ENCODE data around the gene DPEP3. TPM values are rescaled to one million over a fixed set of nuclear protein-coding genes. Genes with fewer than 3 reads are reported as not detected.
A peak's percentile ranks its signal among the peaks of the same experiment; 100 is the strongest.

Gene DPEP3
- polyA plus RNA-seq, 1 donor, result 0.09 TPM

DNA sequence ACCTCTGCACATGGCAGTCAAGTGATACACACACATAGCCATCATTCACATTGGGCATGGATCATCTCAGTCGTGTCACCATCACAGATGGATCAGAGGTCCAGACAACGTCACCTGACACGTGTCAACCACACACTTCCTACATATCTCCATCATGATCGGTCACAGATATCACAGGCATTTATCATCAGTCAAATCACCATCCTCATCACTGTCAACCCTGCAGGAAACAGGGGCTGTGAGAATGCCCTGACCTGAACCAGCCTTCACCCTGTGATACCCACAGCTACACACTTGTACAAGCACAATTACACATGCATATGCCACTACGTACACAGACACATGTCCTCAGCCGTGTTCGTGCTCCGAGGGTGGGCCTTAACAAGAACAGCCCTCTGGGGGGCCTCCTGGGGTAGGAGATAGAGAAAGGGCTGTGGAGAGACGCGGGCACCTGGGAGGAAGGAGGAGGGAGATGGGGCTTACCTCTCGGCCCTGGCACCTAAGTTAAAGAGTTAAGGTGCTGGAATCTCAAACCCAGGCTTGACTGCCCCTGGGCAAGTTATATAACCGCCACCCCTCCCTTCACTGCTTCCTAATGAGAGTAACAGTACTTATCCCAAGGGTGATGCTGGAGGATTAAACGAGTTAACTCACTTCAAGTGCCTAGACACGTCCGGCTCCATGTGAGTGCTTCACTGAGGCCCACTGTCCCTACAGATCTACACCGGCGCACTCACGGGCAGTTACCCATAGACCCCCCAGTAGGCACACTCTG, 12.9 kb downstream of the DPEP3 start:
- DNase-seq, result no peak
- Histone ChIP-seq H3K4me3 (ENCODE audit: low read length) (peak overlapping the region; percentile 78), H3K27me3 (ENCODE audit: control insufficient read depth, insufficient read depth, low read length) (no peaks in the 10 kb centered on the region), H3K27ac (ENCODE audit: low read length) (no peak overlapping the region), H3K9me3 (ENCODE audit: control insufficient read depth, low read depth, low read length) (no peaks in the 10 kb centered on the region), H3K4me1 (ENCODE audit: control insufficient read depth, insufficient read depth, low read length) (peaks cover 9% of the 10 kb centered on the region), H3K36me3 (ENCODE audit: control insufficient read depth, insufficient read depth, low read length) (peaks cover 6% of the 10 kb centered on the region)
- 53% methylated on average over 3 of the region's 18 CpGs for WGBS (ENCODE audit: insufficient coverage, low lambda C conversion rate)

- Histone ChIP-seq H3K27me3 (ENCODE audit: control insufficient read depth, insufficient read depth, low read length) (no peaks in the 10 kb centered on the region), H3K9me3 (ENCODE audit: control insufficient read depth, low read depth, low read length) (no peaks in the 10 kb centered on the region), H3K36me3 (ENCODE audit: control insufficient read depth, insufficient read depth, low read length) (peaks cover 13% of the 10 kb centered on the region), H3K27ac (ENCODE audit: low read length) (no peak overlapping the region), H3K4me1 (ENCODE audit: control insufficient read depth, insufficient read depth, low read length) (peaks cover 9% of the 10 kb centered on the region), H3K4me3 (ENCODE audit: low read length) (peak overlapping the region; percentile 78)
- no peak for DNase-seq
- WGBS (ENCODE audit: insufficient coverage, low lambda C conversion rate), result no CpG with 5 or more reads among the region's 3 CpGs
Measured at GRCh38 chr16:67966549-67967182, 13.6 kb downstream of the DPEP3 start.

DNA sequence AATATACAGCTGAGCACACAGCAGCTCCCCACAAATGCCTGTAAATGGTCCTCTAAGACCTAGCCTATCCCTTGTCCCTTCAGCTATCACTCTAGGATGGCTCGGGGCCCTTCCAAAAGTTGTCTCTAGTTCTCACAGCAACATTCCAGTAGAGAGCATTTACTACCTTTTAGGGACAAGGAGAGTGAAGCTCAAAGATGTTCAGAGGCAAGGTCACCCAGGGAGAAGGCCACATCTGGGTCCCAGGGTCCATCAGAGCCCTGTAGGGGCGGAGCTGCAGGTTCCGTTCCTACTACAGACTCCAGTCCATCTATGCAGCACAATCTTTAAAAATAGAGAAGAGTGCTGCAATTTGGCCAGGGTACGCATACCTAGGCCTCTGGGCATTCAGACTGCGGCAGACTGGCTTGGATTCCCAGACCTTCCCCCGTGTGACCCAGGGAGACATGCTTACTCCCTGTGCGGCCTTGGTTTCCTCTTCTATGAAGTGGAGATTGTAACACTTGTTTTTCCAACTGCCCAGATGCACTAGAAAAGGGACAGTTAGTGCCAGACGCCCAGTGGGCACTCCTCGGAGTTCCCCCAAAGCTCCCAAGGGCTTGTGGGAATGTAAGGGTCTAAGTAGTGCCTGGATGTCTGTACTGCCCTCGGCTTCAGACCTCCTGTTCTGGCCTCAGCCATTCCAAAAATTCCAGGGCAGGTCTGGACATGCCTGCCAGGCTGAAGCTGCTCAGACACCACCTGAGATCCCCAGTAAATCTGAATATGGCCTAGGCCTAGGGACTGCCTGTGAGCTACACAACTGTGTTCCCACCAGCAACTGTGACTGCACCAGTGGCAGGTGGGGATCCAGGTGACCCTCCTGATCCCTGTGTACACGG, 14.4 kb downstream of the DPEP3 start:
- H3K27me3 ChIP-seq (ENCODE audit: control insufficient read depth, insufficient read depth, low read length), result no peaks in the 10 kb centered on the region
- DNase-seq, result no peak
- H3K4me1 ChIP-seq (ENCODE audit: control insufficient read depth, insufficient read depth, low read length), result peaks cover 9% of the 10 kb centered on the region
- H3K9me3 ChIP-seq (ENCODE audit: control insufficient read depth, low read depth, low read length), result no peaks in the 10 kb centered on the region
- no peak overlapping the region for H3K27ac ChIP-seq (ENCODE audit: low read length)
- H3K36me3 ChIP-seq (ENCODE audit: control insufficient read depth, insufficient read depth, low read length), result peaks cover 21% of the 10 kb centered on the region
- no peak overlapping the region for H3K4me3 ChIP-seq (ENCODE audit: low read length)
- no CpG with 5 or more reads among the region's 11 CpGs for WGBS (ENCODE audit: insufficient coverage, low lambda C conversion rate)

- WGBS (ENCODE audit: insufficient coverage, low lambda C conversion rate), result no CpG with 5 or more reads among the region's 6 CpGs
- DNase-seq, result no peak
- Histone ChIP-seq H3K27me3 (ENCODE audit: control insufficient read depth, insufficient read depth, low read length) (no peaks in the 10 kb centered on the region), H3K9me3 (ENCODE audit: control insufficient read depth, low read depth, low read length) (no peaks in the 10 kb centered on the region), H3K27ac (ENCODE audit: low read length) (no peak overlapping the region), H3K36me3 (ENCODE audit: control insufficient read depth, insufficient read depth, low read length) (peaks cover 32% of the 10 kb centered on the region), H3K4me3 (ENCODE audit: low read length) (no peak overlapping the region), H3K4me1 (ENCODE audit: control insufficient read depth, insufficient read depth, low read length) (peaks cover 9% of the 10 kb centered on the region)
Measured at GRCh38 chr16:67964477-67965131, 15.7 kb downstream of the DPEP3 start.

- Histone ChIP-seq H3K4me3 (ENCODE audit: low read length) (peak overlapping the region; percentile 37), H3K27me3 (ENCODE audit: control insufficient read depth, insufficient read depth, low read length) (no peaks in the 10 kb centered on the region), H3K9me3 (ENCODE audit: control insufficient read depth, low read depth, low read length) (no peaks in the 10 kb centered on the region), H3K36me3 (ENCODE audit: control insufficient read depth, insufficient read depth, low read length) (peaks cover 40% of the 10 kb centered on the region), H3K4me1 (ENCODE audit: control insufficient read depth, insufficient read depth, low read length) (peaks cover 9% of the 10 kb centered on the region), H3K27ac (ENCODE audit: low read length) (no peak overlapping the region)
- DNase-seq, result peak; percentile 41 to 75
- no CpG with 5 or more reads among the region's 32 CpGs for WGBS (ENCODE audit: insufficient coverage, low lambda C conversion rate)
Measured at GRCh38 chr16:67963662-67964321, 16.5 kb downstream of the DPEP3 start.

DNA sequence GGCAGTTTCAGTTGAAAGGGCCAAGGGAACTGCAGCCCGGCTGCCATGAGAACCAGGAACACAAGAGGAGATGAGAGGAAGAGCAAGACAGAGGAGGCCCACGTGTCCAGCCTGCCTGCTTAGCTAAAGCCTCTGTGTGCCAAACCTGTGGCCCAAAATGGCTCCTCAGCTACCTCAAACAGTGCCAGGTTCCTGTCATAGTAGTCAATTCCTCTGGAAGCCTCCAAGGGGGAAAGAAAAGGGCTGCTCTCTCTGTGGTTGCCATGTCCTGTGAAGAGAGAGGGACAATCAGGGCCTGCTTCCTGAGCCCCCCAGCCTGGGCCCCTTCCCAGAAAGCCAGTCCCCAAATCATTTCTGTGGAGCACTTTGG, 17.0 kb downstream of the DPEP3 start:
- Histone ChIP-seq H3K27ac (ENCODE audit: low read length) (no peak overlapping the region), H3K4me1 (ENCODE audit: control insufficient read depth, insufficient read depth, low read length) (peaks cover 9% of the 10 kb centered on the region), H3K9me3 (ENCODE audit: control insufficient read depth, low read depth, low read length) (no peaks in the 10 kb centered on the region), H3K36me3 (ENCODE audit: control insufficient read depth, insufficient read depth, low read length) (peaks cover 45% of the 10 kb centered on the region), H3K4me3 (ENCODE audit: low read length) (peak overlapping the region; percentile 37), H3K27me3 (ENCODE audit: control insufficient read depth, insufficient read depth, low read length) (no peaks in the 10 kb centered on the region)
- DNase-seq, result no peak
- no CpG with 5 or more reads among the region's 2 CpGs for WGBS (ENCODE audit: insufficient coverage, low lambda C conversion rate)

DNA sequence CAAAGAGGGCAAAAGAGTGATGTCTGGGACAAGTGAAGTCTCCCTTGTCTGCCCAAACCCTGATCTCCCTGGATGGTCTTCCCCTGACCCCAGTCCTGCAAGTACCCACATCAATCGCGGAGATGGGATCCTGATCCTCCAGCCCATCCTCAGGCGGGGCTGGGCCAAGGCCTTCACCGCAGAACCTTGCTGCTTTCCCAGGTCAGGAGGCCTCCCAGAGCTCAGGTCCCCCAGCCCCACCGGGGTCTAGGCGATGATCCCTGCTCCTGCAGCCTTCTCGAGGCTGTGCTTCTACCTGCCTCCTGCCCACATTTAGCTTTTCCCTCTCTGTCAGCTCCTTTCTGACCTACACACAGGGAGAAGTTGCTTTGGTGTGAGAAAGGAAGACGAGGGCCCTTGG, 18.2 kb downstream of the DPEP3 start:
- no peaks in the 10 kb centered on the region for H3K9me3 ChIP-seq (ENCODE audit: control insufficient read depth, low read depth, low read length)
- peaks cover 55% of the 10 kb centered on the region for H3K36me3 ChIP-seq (ENCODE audit: control insufficient read depth, insufficient read depth, low read length)
- no CpG with 5 or more reads among the region's 8 CpGs for WGBS (ENCODE audit: insufficient coverage, low lambda C conversion rate)
- H3K27me3 ChIP-seq (ENCODE audit: control insufficient read depth, insufficient read depth, low read length), result no peaks in the 10 kb centered on the region
- DNase-seq, result no peak
- H3K4me1 ChIP-seq (ENCODE audit: control insufficient read depth, insufficient read depth, low read length), result peaks cover 9% of the 10 kb centered on the region
- H3K27ac ChIP-seq (ENCODE audit: low read length), result no peak overlapping the region
- H3K4me3 ChIP-seq (ENCODE audit: low read length), result no peak overlapping the region

- H3K9me3 ChIP-seq (ENCODE audit: control insufficient read depth, low read depth, low read length), result no peaks in the 10 kb centered on the region
- H3K27ac ChIP-seq (ENCODE audit: low read length), result no peak overlapping the region
- peaks cover 4% of the 10 kb centered on the region for H3K4me1 ChIP-seq (ENCODE audit: control insufficient read depth, insufficient read depth, low read length)
- no peaks in the 10 kb centered on the region for H3K27me3 ChIP-seq (ENCODE audit: control insufficient read depth, insufficient read depth, low read length)
- DNase-seq, result no peak
- H3K4me3 ChIP-seq (ENCODE audit: low read length), result no peak overlapping the region
- no CpG with 5 or more reads among the region's 13 CpGs for WGBS (ENCODE audit: insufficient coverage, low lambda C conversion rate)
- peaks cover 55% of the 10 kb centered on the region for H3K36me3 ChIP-seq (ENCODE audit: control insufficient read depth, insufficient read depth, low read length)
Measured at GRCh38 chr16:67961551-67961957, 18.7 kb downstream of the DPEP3 start.

DNA sequence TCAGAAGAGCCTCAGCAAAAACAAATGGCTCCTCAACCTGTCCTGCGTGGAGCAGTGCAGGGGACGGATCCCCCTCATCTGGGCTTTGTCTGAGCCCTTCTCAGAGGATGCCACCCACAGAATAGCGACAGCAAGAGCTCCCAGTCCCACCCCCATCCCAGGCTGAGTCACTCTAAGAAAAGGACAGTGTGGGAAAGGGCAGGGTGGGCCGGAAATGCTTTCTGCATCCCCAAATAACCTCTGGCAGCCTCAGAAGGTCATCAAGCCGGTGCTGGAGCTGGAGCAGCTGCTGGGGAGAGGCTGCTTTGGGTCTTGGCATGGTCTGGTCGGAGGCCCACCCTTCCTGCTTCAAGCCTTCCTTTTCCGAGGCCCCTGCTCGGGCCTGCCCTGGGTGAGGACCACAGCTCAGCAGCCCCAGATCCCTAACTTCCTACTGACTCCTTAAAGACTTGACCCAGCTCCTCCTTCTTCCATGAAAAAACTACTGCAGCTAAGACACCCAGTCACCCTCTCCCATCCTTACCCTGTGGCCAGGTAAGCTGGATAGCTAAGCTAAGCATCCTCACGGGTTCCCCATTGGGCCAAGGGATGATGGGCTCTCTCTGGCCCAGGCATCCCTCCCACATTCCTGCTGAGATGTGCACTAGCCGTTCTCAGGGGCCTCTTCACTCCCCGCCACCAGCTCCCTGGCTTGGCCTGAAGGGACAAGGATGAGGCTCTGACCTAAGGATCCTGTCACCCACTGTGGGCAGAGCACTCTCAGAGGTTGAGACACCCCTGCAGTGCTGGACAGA, 20.6 kb downstream of the DPEP3 start:
- Histone ChIP-seq H3K36me3 (ENCODE audit: control insufficient read depth, insufficient read depth, low read length) (peaks cover 58% of the 10 kb centered on the region), H3K27ac (ENCODE audit: low read length) (no peak overlapping the region), H3K4me1 (ENCODE audit: control insufficient read depth, insufficient read depth, low read length) (peaks cover 3% of the 10 kb centered on the region), H3K4me3 (ENCODE audit: low read length) (no peak overlapping the region), H3K9me3 (ENCODE audit: control insufficient read depth, low read depth, low read length) (no peaks in the 10 kb centered on the region), H3K27me3 (ENCODE audit: control insufficient read depth, insufficient read depth, low read length) (no peaks in the 10 kb centered on the region)
- no CpG with 5 or more reads among the region's 11 CpGs for WGBS (ENCODE audit: insufficient coverage, low lambda C conversion rate)
- DNase-seq, result no peak

All from large intestine (tissue), 3 donors.